GM13976 (cell line): ENCODE measurements around the gene RRP12.

Experiments
- DNase-seq: peaks from one replicate; pipeline ENCODE4 v3.0.0; 2012; ENCODE audit warnings: low spot score
- in situ Hi-C: fragments of 300-500 bp; cut with MboI; formaldehyde crosslinking; loops from one replicate; pipeline ENCODE4 v1.12.0; 2022; ENCODE audit warnings: low sequenced_read_pairs, mixed read lengths, inconsistent platforms; ENCODE audit not compliant: unreplicated experiment
- TF ChIP-seq, protein P1 (sequence below): IDR thresholded peaks from 2 replicates; pipeline ENCODE4 v1.5.1; 2012; ENCODE audit warnings: borderline replicate concordance, mild to moderate bottlenecking; ENCODE audit not compliant: insufficient read depth; ENCODE audit errors: extremely low read depth, missing control alignments, control extremely low read depth

The RRP12 gene

DNA sequence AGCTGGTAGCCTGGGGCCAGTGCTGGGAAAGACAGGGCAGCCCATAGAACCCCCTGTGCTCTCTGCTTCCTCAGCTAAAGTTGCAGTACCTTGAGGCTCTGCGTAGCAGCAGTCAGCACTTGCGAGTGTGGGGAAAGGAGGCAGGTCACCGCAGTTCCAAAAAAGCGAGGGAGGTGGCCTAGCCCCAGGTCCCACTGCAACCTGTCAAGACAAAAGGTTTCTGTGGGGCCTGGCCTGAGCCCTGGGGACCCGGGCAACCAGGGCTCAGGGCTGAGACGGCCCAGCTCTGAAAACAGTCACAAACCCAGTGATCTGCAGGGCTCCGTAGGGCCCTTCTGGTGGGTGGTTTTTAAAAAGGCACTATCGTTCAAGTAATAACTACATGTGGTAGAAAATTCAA, 19.5 kb downstream of the RRP12 start:
- in situ Hi-C loops, result no loop called here

DNA sequence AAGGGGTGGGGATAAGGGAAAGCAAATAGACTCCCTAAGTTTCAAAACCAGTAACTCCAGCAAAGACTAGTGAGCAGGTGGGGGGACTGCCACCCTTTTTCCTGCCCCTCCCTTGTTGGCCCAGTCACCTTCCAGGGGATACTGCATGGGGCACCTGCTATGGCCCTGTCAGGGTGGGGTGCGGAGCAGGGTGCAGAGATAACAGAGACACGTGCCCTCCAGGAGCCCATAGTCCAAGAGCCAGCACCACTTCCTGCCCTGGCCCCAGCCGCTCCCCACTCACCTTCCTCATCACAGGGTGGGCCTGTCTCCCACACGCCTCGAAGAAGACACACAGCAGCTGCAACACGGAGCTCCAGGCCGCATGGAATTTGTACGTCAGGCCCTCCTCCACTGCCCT, 20.6 kb downstream of the RRP12 start:
- TF ChIP-seq, protein P1, sequence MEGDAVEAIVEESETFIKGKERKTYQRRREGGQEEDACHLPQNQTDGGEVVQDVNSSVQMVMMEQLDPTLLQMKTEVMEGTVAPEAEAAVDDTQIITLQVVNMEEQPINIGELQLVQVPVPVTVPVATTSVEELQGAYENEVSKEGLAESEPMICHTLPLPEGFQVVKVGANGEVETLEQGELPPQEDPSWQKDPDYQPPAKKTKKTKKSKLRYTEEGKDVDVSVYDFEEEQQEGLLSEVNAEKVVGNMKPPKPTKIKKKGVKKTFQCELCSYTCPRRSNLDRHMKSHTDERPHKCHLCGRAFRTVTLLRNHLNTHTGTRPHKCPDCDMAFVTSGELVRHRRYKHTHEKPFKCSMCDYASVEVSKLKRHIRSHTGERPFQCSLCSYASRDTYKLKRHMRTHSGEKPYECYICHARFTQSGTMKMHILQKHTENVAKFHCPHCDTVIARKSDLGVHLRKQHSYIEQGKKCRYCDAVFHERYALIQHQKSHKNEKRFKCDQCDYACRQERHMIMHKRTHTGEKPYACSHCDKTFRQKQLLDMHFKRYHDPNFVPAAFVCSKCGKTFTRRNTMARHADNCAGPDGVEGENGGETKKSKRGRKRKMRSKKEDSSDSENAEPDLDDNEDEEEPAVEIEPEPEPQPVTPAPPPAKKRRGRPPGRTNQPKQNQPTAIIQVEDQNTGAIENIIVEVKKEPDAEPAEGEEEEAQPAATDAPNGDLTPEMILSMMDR, result no peak
- in situ Hi-C loops, result no loop called here
- no peak for DNase-seq

More for the DNA sequence above, 19.5 kb downstream of the RRP12 start:
- no peak for DNase-seq
- TF ChIP-seq, protein P1, result no peak

DNA sequence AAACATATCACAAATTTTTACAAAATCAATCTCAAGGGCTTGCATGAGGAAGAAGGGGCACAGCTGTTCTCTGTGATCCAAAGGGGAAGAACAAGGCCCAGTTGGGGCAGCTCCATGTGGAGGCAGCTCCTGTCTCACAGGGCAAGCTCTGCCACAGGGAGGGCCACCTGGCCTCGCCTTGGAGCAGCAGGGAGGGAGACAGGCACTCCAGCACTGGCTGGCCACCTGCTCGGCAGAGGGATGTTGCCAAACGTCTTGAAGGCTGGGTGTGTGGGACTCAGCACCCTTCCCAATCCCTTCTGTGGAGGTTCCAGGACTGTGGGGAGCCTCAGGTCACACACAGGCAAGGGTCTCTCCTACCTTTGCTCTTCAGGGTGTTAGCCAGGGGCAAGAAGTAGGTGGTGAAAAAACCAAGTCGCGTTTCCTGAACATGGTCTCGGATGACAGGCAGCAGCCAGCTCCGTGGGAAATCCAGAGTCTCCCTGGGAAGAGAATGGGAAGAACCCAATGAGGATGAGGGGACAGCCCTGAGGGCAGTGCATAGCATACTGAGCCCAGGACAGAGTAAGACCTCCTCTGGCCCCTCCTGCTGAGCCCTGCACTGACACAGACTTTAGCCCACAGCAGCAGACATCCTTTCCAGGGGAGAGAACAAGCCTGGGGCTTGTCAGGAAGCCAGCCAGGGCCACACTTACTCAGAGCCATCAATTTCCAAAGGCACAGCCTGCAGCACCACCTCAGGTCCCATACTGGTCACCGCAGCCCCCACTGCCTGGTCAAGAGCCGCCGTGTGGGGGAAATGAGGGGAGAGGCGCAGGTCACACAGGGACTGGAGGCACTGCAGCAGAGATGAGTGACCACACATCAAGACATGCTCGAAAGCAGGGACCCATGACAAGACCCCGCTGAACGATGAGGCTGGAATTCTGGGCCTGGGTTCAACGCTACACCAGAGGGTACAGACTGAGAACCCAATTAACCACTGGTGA, 21.9 kb downstream of the RRP12 start:
- in situ Hi-C loops, result no loop called here
- no peak for DNase-seq
- TF ChIP-seq, protein P1, result no peak

DNA sequence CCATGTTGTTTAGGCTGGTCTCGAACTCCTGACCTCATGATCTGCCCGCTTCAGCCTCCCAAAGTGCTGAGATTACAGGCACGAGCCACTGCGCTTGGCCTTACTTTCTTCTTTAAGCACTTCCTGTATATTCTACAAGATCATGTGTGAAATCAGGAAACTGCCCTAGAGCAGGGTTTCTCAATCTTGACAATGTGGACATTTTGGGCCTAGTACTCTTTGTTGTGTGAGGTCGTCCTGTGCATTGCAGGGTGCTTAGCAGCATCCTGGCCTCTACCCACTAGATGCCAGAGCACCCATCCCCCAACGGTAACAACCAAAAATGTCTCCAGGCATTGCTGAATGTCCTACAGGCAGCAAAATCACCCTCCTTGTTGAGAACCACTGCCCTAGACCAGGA, 24.7 kb downstream of the RRP12 start:
- DNase-seq, result no peak
- TF ChIP-seq, protein P1, result no peak
- in situ Hi-C loops, result no loop called here

DNA sequence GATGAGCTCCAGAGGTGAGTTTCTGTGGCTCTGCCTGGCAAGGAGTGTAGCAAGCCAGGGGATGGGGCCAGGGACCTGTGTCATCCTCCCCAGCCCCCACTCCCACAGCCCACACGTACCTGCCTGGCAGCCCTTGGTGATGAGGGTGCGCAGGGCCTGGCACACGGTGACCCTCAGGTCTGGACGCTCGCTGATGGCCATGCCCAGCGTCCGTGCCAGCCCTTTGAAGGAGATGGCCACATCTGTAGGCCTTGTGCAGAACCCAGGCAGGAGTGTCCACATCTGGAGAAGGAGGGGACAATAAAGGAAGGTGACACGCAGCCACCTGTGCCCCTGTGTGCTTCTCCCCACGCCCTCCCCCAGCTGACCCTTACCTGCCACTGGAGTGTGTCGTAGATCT, 27.7 kb downstream of the RRP12 start:
- TF ChIP-seq, protein P1, result no peak
- DNase-seq, result no peak
- in situ Hi-C loops, result no loop called here

DNA sequence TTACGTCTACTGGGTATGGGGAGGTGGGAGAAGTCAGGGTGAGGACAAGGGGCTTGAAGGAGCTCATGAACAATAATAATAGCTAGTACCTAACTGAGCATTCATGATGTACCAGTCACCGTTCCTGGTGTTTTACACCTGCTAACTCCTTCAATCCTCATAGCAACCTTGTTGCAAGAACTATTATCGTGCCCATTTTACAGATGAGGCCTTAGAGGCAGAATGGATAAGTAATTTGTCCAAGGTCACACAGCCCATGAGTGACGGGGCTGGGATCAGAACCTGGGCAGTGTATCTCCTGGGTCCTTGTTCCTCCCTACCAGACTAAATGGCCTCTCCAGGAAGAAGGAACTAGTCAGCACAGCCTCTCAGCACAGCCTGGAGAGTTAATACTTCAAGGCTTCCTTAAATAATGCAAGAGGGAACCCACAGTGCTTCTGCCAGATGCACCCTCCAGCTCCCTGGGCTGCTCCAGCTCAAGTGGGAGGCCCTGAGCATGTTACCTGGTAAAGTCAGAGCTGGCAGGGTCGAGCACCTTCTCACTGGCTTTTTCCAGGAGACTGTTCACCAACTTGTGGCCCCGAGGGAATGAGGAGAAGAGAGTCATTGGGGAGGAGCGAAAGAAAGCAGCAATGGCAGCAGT, 28.8 kb downstream of the RRP12 start:
- DNase-seq, result no peak
- in situ Hi-C loops, result no loop called here
- TF ChIP-seq, protein P1, result no peak
